HG02885 (cell line): Measurements from ENCODE around the gene ABCB8.
"Not testable (repeated sequence)": the region's sequence is repeated elsewhere in the genome, so short reads cannot be mapped to it uniquely, and the experiment has no call there.

Experiments used
- ATAC-seq: cut with Tn5 transposase; IDR thresholded peaks from one replicate; pipeline ENCODE4 v1.9.1; 2021; ENCODE audit warnings: mild to moderate bottlenecking; ENCODE audit not compliant: unreplicated experiment, poor library complexity

ABCB8 gene

DNA sequence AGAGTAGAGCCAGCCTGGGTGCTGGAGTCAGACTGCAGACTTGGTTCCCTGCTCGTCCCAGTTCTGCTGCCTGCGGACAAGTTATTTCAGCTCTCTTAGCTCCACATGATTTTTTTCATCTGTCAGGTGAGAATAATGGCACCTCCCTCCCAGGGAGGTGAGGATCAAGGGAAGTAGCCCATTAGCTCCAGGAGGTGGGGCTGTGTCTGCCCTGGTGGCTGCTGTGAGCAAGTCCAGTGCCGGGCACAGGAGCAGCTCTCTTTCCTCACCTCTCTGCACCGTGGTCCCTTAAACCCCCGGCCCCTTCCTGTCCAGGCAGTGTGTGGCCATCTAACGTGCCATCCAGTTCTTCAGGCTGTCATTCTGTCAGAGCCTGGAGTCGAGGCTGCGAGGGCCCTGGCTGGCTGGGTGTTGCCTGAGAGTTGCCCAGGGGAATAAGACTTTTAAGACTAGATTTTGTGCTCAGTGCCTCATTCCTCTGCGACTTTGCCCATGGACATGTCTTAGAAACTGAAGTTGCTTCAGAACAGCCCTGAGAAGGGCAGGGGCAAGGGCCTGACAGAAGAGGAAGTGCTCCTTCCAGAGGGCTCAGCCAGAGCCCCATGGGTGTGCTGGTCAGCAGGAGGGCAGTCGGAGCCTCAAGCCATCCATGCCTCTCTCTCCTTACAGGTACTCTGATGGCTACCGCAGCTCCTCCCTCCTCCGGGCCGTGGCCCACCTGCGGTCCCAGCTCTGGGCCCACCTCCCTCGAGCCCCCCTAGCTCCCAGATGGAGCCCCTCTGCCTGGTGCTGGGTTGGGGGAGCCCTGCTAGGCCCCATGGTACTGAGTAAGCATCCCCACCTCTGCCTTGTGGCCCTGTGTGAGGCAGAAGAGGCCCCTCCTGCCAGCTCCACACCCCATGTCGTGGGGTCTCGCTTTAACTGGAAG is 5.0 kb downstream of the ABCB8 start:
- ATAC-seq = no peak

DNA sequence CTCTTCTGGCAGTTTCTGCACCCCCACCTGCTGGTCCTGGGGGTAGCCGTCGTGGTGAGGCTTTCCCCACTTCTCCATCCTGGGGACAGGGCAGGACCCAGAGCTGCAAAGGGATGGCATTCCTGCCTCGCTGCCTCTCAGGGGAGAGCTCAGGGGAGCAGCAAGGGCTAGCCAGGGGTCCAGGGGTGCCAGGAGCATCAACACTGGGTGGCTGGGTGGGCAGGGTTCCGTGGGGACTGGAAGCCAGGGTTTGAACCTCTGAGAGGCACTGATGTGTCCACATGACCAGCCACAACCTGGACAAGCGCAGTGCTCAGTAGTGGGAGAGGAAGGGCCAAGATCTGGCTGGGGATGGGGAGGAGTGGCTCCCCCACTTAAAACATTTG is 5.6 kb downstream of the ABCB8 start:
- no peak for ATAC-seq

DNA sequence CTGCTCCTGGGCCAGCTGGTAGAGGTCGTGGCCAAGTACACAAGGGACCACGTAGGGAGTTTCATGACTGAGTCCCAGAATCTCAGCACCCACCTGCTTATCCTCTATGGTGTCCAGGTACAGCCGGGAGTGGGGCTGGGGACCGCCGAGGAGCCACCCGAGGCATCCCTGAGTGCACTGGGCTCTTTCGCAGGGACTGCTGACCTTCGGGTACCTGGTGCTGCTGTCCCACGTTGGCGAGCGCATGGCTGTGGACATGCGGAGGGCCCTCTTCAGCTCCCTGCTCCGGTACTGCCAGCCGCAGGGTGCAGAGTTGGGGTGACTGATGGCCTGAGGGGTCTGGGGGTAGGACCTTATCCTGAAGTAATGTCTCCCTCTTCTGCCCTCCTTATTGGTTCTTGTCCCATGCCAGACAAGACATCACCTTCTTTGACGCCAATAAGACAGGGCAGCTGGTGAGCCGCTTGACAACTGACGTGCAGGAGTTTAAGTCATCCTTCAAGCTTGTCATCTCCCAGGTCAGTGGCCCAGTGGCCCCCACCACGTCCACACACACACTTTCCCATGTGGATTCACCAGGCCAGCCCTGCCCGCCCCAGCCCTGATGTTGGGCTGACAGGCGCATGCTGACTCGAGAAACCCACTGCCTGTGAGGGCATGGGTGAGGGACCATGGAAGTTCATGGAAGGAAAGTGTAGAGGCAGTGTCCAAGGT is 6.2 kb downstream of the ABCB8 start:
- no peak for ATAC-seq

DNA sequence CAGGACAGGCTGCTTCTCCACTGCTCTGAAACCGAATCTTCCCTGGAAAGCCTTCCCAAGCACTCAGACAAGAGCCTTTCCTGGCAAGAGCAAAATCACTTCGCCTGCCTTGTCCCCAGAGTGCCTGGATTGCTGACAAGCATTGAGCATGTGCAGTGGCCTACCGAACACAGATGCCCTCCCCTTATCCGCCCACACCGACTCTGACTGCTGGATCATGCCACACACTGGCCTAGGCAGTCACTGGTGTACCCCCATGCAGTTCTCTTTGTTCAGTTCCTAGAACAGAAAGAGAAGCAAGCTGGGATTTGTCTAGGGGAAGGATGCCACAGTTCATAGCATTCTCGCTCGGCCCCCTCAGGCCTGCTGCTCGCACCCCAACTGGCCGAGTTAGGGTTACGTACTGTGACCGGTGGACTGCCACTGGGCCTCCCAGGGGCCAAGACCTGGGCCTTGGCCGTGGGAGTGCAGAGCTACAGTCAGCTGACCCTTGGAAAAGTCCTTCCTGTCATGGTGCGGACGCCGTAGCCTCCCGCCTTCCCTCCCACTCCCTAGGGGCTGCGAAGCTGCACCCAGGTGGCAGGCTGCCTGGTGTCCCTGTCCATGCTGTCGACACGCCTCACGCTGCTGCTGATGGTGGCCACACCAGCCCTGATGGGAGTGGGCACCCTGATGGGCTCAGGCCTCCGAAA is 6.9 kb downstream of the ABCB8 start:
- ATAC-seq = no peak

DNA sequence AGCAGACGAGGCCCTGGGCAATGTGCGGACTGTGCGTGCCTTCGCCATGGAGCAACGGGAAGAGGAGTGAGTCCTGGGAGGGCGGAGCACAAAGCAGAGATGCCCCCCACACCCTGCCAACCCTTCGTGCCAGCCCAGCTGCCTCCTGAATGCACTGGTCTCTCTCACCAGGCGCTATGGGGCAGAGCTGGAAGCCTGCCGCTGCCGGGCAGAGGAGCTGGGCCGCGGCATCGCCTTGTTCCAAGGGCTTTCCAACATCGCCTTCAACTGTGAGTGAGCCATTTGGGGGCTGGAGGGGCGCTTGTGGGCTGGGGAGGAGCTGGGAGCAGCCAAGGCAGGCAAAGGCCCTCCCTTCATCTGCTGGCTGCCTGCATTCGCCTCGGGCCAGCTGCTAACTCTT is 7.7 kb downstream of the ABCB8 start:
- no peak for ATAC-seq

DNA sequence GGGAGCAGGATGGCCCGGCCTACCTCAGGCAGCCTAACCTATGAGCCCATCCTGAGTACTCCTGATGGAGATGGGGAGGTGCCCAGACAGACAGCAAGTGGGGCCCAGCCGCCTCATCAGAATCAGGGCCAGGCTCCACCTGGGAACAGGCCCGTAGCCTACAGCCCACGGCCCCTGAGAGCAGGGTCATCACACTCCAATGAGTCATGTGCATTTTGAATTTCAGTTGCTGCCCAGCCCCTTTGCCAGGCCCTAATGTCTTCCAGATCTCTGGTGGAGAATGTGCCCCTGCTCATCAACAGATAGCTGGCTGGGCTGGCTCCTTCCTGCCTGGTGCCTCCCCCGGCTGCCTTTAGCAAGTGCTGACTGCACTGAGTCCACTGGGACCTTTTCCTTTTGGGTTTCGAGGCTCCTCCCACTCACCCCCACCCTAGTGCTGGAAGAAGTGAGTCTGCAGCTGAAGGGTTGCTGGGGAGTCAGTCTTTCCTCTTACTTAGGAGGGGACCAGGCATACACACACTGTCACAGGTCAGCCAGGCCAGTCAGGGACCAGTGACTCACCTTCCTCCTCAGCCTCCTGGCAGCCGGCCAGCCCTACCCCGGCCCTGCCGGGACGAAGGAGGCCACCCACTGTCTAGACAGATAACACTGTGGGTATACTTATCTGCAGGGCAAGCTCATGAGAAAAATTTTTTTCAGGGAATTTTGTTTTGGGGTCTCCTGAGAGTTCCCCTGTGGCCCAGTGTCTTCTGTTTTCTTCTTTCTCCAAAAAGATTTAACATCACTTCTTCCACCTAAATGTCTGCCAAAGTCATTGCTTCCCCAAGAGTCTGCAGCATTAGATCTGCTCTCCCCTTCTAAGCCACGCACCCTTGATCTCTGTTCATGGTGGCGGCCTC is 10.9 kb downstream of the ABCB8 start:
- ATAC-seq = no peak

DNA sequence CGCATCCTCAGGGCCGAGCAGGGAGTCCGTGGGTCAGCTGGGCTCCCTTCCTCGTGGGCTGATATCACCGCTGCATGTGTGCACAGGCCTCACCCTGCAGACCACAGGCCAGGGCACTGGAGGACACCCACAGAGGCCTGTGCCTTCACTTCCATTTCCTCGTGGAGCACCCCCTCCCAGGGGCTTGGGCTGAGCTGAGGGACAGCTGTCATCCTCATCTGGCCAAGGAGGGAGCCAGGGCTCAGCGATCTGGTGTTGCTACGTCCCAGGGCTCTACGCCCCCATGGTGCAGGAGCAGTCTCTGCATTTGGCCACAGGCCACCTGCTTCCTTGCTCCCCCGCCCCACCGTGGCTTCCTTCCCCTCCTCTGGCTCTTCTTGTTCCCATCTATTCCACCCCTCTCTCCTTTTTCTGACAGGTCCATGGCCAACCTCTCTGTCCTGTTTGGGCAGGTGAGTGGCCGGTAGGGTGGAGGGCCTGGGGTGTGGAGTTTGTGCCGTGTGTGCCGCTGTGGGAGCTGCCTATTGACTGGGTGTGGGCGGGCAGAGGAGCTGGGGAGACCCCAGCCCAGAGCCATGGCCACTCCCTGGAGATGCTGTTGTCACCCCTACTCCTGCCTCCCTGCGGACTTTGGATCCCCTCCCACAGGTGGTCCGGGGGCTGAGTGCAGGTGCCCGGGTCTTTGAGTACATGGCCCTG is 11.7 kb downstream of the ABCB8 start:
- no peak for ATAC-seq

DNA sequence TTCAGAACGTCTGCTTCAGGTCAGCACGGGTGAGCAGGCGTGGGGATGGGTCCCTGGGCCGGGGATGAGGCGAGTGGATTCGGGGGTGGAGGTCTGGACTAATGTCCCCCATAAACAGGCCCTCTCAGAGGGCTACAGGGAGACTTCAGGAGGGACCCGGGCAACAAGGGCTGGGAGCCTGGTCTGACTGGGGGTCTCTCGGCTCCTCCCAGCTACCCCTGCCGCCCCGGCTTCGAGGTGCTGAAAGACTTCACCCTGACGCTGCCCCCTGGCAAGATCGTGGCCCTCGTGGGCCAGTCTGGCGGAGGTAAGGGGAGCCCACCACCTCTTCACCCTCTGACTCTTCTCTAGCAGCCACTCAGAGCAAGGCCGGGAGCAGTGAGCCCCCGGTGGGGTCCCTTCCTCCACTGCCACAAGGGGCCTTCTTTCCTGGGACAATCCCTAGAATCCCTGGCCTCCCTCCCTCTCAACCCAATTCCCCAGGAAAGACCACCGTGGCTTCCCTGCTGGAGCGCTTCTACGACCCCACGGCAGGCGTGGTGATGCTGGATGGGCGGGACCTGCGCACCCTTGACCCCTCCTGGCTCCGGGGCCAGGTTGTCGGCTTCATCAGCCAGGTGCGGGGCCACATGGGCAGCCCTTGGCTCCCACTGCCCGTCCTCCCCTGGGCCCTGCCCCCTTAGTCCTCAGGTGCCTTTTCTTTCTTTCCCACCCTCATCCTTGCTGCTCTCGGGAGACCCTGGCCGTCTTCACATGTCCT is 12.5 kb downstream of the ABCB8 start:
- ATAC-seq = no peak

DNA sequence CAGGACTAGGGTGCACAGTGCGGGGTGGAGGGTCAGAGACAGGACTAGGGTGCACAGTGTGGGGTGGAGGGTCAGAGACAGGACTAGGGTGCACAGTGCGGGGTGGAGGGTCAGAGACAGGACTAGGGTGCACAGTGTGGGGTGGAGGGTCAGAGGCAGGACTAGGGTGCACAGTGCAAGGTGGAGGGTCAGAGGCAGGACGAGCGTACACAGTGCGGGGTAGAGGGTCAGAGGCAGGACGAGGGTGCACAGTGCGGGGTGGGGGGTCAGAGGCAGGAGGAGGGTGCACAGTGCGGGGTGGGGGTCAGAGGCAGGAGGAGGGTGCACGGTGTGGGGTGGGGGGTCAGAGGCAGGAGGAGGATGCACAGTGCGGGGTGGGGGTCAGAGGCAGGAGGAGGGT is 15.2 kb downstream of the ABCB8 start:
- not testable (repeated sequence) for ATAC-seq

DNA sequence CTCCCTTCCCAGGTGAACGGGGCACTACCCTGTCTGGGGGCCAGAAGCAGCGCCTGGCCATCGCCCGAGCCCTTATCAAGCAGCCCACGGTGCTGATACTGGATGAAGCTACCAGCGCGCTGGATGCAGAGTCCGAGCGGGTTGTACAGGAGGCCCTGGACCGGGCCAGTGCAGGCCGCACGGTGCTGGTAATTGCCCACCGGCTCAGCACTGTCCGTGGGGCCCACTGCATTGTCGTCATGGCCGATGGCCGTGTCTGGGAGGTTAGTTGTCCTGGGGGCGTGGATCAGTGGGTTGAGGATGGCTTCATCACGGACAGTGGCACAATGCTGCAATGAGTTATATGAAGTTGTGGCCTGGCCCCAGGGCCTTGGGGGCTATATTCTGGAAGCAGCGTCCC is 15.7 kb downstream of the ABCB8 start:
- ATAC-seq = no peak

DNA sequence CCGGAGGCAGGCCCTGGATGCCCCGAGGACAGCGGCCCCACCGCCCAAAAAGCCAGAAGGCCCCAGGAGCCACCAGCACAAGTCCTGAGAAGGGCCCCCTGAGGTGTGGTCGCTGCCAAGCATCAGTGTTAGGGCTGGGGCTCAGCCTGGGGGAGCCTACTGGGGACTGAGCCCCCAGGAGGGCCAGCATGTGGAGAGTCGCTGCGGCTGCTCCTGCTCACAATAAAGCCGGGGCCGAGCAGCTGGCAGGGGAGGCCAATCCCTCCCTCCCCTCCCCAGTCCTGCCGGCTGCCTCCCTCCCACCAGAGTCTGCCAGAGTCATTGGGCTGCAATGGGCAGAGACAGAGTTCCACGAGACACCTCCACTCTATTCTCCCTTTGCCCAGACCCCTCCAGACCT is 17.0 kb downstream of the ABCB8 start:
- no peak for ATAC-seq

DNA sequence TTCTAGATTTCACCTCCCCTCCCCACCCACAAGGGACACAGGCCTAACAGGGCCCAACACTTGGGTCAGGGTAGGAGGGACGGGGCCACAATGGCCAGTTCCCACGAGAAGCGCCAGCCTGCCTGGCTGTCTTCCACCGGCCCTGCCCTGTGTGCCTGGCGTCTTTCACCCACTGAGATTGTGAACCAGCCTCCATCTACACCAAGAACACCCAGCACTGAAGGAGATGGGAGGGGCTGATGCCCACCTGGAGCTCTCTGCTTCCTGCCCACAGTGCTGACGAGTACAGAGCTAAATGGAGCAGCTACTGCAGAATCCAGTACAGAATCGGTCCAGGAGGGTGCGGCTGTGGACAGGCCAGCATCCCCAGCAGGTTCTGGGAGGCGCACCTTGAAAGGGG is 17.7 kb downstream of the ABCB8 start:
- no peak for ATAC-seq

DNA sequence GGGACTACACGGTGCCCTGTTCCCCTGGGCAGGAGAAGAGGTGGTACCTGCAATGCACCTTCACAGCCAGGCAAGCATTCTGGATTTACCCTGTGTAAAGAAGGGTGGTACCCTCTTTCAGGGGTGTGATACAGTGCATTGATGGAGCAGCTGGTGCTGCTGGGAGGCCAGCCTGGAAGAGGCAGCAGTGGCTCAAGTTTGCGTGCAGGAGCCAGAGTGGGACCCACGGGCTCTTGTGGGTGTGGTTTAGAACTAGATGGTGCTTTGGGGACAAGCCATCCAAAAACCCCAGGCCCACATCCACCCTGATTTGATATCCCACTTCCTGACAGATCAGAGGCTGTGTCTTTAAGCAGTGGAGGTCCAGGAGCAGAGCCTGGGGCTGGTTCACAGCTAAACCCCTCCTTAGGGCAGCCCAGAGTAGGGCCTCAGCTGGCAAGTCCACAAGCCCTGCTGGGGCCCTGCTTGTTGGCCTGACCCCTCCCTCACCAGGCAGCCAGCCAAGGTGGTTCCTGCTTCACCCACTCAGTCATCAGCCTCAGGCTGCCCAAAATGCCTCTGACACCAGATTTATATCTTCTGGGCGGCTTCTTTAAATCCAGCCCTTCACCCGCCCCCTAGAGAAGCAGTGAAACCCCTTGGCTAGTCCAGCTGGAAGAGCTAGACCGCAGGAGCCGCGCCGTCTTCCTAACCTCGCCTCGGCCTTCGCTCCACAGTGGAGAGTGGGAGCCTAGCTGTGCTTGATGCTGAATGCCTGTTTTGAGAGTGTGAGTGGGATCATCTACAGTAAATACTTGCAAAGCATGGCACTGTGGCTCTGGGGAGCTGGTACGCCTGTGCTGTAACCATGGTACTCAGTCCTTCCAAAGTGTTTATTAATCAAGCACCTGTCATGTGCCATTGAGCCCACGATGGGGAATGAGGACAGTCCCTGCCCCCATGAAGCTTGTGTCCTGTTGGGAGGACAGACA is 18.6 kb downstream of the ABCB8 start:
- no peak for ATAC-seq

DNA sequence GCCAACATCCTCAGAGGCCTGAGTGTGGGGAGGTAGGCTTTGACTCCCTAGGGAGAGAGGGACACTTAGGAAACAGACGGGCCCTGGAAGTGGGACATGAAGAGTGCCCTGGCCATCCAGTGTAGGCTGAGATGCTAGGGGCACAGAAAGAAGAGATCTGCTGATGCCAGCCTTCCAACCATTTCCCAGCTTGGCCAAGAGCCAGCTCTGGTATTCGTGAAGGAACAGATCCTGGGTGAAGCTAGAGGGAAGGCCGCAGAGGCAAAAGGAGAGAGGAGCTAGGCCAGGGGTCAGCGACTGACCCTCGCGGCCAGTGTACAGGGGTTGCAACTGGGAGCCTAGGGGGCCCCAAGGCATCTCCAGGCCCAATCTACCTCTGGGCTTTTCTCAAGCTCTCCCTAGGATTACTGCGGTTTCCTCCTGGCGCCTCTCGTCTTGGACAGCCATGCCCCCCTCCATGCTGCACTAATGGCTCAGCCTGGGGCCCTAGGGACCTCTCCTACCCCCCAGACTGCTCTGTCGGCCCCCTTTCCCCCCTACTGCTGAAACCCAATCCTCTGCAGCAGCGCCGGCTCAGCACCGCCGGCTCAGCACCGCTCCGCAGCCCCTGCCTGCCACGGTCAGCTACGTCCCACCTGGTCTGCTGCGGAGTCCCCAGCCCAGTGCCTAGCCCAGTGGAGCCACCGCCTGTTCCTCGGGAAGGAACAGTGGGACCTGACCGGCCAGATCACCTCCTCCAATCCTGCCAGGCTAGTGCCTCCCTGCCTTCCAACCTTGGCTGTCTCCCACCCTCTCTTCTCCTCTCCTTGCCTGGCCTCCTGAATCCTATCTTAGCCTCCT is 19.9 kb downstream of the ABCB8 start, which contains the start of gene ASIC3:
Gene ASIC3 (plus strand): TSS at position 556 of the 840 bp plus-strand sequence. CDS start 355 bp downstream, outside the sequence.
- no peak for ATAC-seq

DNA sequence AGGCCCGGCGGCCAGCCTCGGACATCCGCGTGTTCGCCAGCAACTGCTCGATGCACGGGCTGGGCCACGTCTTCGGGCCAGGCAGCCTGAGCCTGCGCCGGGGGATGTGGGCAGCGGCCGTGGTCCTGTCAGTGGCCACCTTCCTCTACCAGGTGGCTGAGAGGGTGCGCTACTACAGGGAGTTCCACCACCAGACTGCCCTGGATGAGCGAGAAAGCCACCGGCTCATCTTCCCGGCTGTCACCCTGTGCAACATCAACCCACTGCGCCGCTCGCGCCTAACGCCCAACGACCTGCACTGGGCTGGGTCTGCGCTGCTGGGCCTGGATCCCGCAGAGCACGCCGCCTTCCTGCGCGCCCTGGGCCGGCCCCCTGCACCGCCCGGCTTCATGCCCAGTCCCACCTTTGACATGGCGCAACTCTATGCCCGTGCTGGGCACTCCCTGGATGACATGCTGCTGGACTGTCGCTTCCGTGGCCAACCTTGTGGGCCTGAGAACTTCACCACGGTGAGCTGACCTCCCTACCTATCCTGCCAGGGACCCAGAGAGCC is 20.7 kb downstream of the ABCB8 start:
- ATAC-seq = no peak

DNA sequence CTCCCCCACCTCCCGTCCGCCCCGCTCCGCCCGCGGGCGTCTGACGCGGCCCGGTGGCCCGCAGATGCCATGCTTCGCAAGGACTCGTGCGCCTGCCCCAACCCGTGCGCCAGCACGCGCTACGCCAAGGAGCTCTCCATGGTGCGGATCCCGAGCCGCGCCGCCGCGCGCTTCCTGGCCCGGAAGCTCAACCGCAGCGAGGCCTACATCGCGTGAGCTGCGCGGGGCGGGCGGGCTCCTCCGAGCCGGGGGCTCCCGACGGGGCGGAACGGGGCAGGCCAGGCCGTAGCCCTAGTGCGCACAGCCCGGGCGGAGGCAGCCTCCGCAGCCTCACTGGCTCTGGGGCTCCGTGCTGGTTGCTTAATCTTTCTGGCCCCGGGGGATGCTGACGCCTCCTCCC is 22.9 kb downstream of the ABCB8 start:
- ATAC-seq = no peak
